NCI-H510A treated with DMSO at 0.1 percent for 48 hours (cell line): ENCODE data around the gene GLA.

Source experiments
- DNase-seq: peaks from one replicate; lab custom pipeline; 2025; lab: John Stamatoyannopoulos, UW

GLA gene

DNA sequence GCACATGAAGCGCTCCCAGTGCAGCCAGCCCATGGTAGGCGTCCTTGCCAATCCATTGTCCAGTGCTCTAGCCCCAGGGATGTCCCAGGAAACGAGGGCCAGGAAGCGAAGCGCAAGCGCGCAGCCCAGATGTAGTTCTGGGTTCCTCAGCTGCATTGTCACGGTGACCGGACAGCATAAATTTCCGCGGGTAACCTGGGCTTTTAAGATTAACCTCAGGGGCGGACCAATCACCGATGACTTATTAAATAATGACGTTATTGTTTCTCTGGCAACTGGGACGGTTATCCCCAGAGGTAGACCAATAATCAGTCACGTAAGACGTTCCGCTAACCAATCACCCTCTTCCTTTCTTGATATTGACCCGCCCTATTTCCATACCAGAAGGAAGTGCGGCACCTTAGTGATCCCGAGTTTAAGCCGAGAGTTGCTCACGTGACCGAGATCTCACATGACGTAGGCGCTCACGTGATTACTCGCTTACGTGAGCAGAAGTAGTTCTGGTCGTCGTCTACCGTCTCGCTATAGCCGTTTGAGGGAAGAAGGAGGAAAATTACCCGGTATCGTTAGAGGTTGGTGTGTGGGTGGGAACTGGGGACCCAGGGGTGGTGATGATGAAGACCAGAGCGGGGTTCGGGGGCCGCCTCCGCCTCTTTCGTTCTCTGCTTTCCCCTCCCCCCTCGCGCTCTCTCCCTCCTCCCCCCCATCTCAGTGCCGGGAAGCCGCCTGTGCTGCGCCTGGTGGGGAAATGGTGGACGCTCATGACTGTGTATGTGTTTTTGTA lies at the start of gene GLA, which contains the start of gene HNRNPH2:
TSS of gene GLA (minus strand) at position 178 of the 784 bp plus-strand sequence. CDS start at position 156, 22 bp downstream.
TSS of gene HNRNPH2 (plus strand) at position 475 of the 784 bp plus-strand sequence. CDS start 3,767 bp downstream, outside the sequence.
- peak; percentile 96 for DNase-seq

DNA sequence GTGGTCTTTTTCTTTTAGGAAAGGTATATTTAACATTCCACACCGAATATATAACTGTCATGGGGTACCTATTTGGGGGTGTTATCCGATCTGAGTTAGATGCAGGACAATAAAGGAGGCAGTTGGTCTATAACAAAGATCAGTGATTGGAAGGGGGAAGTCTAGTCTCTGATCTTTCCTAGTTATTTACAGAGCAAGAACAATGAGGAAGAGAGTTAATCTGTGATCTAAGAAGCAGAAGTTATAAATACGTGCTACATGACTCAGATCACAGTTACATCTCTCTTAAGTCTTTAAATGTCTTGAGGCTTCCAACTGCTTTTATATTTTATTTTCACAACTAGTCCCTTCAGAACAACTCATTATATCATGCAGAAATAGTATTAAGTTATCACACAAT lies 44.3 kb upstream of the GLA start:
- no peak for DNase-seq

DNA sequence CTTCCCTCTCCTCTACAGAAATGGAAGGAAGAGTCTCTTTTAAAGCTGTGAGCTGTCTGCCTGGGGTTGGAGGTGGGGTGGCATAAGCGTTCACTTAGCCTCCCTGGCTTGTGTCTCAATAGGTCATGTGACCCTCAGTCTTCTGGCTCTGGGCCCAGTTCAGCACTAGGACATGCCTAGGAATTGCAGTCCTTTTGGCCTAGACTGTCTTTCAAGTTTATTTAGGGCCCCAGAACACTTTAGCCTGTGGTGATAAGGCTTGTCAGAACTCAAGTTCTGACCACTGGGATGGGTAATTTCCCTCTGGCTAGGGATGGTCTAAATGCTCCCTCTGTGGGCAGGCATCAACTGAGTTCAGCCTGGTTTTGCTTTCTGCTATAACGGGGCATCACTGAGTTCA lies 43.2 kb upstream of the GLA start:
- DNase-seq: no peak

- DNase-seq: no peak
These were observed 42.4 kb upstream of the GLA start for GRCh38 chrX:101450085-101450484.

DNA sequence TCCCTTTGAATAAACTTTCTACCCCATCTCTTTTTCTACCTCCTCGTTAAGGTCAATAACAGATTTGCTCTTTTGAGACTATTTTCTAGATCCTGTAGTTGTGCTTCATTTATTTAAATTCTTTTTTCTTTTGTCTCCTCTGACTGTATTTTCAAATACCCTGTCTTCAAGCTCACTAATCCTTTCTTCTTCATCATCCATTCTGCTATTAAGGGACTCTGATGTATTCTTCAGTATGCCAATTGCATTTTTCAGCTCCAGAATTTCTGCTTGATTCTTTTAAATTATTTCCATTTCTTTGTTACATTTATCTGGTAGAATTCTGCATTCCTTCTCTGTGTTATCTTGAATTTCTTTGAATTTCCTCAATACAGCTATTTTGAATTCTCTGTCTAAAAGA lies 41.6 kb upstream of the GLA start:
- no peak for DNase-seq

- no peak for DNase-seq
These were observed 34.4 kb upstream of the GLA start for GRCh38 chrX:101442085-101442484.

- DNase-seq: no peak
These were observed 22.8 kb upstream of the GLA start for GRCh38 chrX:101430457-101431078.

GRCh38 chrX:101429934-101430333 lies 22.2 kb upstream of the GLA start:
- no peak for DNase-seq

DNA sequence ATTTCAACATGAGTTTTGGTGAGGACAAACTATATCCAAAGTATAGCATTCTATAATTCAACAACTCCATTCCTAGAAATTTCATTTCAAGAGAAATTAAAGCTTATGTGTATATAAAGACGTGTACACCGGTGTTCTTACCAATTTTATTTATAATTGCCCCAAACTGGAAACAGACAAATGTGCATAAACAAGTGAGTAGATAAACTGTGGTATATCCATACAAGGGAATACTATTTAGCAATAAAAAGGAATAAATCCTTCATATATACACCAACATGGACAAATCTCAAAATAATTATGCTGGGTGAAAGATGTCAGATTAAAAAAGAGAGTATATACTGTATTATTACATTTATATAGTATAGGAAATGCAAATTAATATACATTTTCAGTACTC lies 20.2 kb upstream of the GLA start:
- no peak for DNase-seq

DNA sequence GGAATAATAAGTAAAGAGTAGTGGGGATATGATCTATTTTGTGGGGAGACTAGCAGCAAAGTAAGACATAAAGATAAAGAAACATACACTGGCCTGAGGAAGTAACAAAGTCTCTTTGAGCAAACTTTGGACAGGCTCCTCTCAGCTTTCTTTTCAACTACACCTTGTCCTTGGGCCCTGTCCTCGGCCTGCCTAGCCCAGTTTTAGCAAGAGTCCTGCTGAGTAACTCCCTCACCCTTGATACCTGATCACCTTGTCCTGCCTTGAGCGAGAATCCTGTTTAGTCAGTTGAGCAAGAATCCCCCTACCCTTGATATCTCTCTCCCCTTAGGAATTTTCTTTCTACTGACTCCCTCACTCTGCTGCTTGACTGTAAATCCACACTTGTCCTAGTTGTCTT lies 11.8 kb upstream of the GLA start:
- no peak for DNase-seq

DNA sequence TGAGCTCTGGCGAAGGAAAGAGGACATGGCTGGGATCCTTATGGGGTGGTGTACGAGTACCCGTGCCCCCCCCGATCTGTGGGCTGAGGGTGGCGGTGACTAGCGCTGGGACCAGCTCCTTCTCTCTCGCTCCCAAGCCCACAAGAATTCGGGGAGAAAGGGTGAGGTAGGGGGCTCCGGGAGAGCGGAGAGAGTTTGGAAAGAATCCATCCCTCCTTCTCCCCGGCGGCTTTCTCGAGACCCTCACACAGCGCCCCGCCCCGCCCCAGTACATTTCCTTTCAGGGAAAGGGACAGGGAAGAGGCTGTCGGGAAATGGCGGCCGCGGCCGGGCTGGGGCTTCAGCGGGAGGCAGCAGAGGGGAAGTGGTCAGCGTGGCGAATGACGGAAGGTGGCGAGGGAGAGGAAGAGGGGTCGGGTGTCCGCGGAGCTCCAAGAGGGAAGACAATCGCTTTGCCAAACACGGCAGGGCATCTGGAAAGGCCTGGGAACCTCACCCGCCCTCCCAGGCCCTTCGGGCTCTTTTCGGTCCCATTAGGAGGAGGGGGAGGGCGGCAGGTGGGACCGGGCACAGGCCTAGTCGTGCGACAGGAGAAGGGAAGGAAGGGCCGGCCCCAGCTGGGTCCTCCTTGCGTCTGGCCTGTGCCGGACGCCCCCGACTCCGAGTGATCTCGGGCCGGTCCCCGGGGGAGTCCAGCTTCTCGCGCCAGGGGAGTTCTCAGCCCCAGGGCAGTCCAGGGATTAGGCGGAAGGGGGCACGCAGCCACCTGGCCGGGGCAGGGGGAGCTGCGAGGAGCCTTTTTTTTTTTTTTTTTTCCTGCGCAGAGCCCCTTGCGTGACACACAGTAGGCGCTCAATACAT lies 10.5 kb upstream of the GLA start:
- peak; percentile 44 for DNase-seq

DNA sequence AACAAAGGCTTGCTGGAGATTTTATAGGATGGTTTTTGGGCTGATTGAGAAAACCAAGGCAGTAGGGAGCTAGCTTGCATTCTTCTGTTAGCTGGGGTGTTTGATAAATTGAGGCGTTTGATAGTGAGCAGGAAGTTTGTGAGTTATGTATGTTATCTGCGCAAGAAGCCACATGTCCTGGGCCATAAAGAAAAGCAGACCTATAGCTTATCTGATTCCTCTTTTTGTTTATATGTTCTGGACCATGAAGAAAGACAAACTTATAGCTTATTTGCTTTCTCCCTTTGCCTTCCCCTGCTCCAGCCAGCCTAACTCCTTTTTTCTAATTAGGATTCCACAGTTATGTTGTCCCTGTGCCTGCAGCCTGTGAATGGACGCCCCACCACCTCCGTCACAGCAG lies 9.5 kb upstream of the GLA start:
- no peak for DNase-seq

- DNase-seq: no peak
These were observed 9.0 kb upstream of the GLA start for GRCh38 chrX:101416691-101417090.

DNA sequence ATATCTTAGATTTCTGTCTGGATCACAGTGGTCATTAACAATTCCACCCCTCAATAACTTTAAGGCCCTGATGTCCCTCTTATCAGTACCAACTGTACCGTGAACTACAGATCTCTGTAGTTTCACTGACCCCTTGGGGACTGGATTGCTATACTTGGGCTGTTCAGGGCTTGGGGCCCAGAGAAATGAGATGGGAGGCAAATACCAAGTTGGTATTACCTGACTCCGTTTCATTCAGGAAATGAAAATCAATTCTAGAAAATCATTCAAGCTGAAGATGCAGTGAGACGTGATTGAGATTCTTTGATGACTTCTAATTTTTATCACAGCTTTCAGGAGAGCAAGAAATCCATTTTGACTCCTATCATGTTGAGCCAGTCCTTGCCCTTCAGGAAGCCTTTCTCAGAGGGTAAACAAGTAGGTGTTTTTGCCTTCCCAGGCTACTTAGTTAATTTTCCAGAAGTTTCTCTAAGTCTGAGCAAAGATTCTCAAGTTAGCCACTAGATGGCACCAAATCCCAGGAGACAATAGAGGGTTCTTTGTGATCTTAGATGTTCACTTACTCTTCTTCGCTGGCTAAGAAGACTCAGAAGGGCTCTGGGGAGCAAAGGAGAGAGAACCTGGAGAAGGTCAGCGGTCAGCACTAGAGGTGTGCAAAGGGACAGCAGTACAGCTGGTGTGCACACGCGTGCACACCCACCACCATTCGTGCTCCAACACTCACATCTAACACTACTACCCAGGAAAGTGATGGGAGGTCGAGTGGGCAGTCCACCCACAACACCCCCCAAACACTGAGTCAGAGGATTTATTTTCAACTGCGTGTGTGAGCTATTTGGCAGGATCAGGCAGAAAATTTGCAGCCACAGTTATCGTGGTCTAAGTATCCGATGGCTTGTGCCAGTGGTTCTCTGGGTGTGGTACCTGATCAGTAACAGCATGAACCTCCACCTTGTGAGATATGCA lies 7.7 kb upstream of the GLA start:
- DNase-seq: peak; percentile 41

DNA sequence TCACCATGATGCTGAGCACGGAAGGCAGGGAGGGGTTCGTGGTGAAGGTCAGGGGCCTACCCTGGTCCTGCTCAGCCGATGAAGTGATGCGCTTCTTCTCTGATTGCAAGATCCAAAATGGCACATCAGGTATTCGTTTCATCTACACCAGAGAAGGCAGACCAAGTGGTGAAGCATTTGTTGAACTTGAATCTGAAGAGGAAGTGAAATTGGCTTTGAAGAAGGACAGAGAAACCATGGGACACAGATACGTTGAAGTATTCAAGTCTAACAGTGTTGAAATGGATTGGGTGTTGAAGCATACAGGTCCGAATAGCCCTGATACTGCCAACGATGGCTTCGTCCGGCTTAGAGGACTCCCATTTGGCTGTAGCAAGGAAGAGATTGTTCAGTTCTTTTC lies 4.3 kb upstream of the GLA start:
- DNase-seq: no peak

- no peak for DNase-seq
These were observed 2.7 kb upstream of the GLA start for GRCh38 chrX:101410461-101410860.

DNA sequence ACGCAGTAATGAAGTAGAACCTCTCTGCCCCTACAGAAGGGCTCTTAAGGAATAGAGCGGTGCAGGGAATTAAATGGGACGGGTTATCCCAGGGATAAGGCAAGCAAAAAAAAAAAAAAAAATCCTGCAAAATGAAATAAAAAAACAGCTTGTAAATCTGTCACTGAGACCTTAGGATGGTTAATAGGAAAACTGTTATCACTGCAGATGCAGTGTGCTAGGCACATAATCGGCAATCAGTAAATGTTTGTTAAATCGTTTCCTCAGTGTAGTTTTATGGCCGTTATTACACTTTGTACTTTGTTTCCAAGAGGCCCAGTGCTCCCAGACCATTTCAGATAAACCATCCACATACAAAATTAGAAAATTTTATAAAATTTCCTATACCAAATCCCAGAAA lies 1.3 kb upstream of the GLA start:
- no peak for DNase-seq

GRCh38 chrX:101408532-101408841 lies 762 bp upstream of the GLA start:
- DNase-seq: no peak

DNA sequence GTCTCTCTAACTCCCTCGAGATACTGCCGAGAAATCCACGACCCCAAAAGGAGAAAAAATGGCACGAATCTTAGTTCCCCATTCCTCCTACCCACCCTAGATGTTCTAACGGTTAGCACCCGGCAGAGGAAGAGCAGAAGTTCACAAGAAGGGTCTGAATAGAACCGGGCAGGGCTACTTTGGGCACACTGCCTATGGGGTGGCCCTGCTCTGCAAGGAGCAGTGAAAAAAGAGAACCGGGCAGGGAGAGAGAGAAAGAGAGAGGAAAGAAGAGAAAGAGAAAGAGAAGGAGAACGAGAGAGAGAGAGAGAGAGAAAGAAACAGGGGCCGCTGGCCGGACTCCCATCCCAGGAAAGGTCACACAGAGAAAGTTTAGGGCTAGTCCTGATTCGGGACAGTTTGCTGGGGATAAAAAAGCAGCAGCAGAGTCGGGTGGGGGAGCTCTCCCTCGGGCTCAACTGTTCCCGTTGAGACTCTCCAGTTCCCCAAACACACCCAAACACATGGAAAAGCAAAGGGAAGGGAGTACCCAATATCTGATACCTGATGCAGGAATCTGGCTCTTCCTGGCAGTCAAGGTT lies 468 bp downstream of the GLA start:
- DNase-seq: no peak

DNA sequence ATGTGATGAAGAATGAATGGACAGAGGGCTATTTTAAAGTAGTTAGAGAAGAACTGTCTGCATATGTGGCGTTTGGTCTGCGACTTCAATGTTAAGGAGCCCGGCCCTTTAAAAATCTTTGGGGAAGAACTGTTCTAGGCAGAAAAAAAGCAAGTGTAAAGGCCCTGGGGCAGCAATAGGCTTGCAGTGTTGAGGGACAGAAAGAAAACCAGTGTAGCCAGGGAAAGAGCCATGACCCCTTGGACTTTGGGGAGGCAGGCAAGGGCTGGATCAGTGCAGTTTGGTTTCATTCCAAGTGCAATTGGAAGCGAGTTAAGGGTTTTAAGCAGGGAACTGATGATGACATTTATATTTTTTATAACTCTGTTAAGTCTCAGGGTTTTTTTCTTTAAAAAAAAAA lies 7.9 kb downstream of the GLA start:
- no peak for DNase-seq

- no peak for DNase-seq
These were observed 9.0 kb downstream of the GLA start for GRCh38 chrX:101398694-101399093.
